HG02973 (cell line): ENCODE measurements around the gene NCF4.

Source experiments
- ATAC-seq: cut with Tn5 transposase; IDR thresholded peaks from one replicate; pipeline ENCODE4 v1.9.1; 2021; ENCODE audit warnings: moderate library complexity; ENCODE audit not compliant: unreplicated experiment

NCF4 gene

DNA sequence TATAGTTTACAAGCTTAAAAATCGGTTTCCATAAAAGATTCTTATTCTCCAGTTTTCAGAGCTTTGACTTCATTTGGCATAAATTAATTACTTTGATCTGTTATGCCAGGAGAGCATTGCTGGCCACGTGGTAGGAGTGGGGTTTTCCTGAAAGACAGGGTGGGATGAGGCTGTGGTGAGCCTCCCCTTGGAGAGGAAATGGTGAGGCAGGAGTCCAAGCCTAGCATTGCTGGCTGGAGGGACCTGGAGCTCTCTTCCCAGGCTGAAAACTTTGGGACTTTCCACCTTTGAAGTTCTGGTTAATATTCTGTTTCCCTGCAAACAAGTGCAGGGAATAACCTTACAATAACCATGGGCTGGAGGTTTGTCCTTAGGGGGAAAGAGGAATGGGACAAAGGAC is 31.5 kb downstream of the NCF4 start:
- no peak for ATAC-seq

DNA sequence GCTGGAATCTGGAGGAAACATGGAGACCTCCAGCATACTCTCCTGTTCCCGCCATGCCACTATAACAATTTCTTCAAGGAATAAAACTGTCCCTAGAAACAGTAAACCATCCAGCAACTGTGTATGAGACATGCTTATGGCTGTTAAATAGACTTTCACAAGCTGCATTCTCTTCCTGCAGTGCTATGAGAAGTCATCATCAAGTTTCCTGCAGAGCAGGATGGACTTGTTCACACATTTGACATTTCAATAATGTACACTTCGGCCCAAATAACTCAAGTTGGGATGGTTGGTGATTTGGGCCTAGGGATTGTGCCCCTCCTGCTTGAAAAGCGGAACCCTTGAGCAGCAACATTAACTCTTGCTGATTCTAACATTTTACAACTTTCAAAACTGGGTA is 32.5 kb downstream of the NCF4 start:
- ATAC-seq, result no peak

DNA sequence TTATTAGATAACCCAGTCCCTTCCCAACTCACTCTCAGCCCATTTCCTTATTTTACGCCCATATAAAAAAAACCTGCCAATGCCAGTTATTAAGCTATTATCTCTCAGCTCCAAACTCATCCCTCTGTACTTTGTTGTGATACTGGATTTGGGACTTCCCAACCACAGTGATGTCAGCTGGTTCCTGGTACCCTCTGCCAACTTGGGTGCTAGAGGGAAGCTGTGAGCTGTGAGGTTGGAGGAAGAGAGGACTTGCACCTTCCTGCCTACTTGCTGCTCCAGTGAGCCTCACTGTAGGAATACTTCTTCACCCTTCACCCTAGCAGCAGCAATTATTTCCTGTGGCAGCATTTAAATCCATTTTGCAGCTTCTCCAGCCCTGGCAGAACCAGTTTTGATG is 33.5 kb downstream of the NCF4 start:
- no peak for ATAC-seq

DNA sequence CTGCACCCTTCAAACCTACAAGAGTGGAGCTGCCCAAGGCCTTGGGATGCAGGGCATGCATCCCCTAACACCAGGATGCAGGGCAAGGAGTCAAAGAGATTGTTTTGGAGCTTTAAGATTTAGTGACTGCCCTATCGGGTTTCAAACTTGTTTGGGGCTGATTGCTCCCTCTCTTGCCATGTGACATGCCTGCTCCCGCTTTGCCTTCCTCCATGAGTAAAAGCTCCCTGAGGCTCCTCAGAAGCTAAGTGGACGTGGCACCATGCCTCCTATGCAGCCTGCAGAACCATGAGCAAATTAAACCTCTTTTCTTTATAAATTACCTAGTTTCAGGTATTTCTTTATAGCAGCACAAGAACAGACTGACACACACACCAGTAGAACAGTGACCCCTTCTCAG is 36.8 kb downstream of the NCF4 start:
- ATAC-seq, result no peak

DNA sequence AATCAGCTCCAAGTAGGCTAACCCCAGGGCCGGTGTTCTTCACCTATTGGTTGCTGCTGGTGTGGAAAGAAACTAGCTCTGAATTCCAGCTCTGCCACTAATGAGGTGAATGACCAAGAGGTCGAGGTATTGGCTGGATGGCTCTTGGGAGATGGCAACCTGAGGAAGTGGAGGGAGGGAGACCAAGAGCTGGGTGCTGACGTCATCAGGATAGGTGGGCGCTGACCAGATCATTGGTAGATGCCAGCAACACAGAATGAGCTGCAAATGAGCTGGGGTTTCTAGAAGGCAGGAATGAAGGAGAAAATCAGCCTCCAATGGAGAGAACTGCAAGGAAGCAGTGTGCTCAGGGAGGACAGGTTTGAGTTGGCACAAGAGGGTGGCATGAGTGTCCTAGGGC is 37.9 kb downstream of the NCF4 start:
- no peak for ATAC-seq

DNA sequence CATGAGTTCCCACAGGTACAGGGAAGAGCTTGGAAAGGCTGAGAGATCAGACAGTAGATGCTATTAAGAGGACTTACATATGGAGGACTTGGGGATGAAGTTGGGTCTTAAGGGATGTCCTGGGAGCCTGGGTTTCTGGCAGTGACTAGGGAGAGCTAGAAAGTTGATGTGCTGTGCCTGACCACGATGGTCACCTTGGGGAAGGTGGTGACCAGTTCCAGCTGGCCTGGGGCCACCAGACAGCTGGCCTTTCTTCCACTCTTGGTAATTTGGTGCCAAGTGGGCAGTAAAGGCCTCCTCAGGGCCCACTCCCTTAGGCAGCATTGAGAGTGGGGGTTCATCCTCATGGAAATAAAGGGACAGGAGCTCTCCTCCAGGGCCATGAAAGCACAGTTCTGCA is 38.7 kb downstream of the NCF4 start:
- no peak for ATAC-seq

DNA sequence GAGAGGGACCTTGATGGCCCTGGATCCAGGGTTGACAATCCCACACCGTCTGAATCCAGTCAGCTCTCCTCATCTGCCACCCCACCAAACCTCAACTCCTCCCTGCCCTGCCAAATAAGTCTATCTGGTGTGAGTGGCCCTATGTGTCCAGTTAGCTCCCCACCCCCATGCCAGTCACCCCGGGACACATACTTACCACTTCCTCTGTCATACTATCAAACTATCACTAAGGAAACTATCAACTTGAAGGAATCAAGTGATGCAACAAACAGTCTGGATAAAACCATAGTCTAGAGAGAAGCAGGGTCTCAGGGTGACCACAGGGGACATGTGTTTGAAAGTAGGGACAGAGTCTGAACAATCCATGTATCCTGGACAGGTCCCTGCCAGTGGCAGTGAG is 39.4 kb downstream of the NCF4 start:
- no peak for ATAC-seq

DNA sequence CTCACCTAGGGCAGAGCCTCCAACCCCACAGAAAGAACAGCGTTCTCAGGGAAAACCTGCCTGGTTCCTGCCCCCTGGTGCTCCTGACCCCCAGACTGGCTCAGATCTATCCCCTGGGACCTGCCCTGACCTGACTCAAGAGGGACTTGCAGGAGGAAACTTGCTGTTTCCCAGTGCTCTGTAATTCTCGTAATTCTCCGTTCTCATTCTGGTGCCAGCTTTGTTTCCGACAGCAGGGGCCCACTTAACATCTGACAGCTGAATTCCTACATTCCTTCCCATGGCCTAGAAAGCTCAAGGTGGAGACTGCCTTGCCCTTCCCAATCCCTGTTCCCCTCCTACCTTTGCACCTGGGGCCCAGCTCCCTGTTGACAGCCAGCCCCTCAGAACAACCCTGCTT is 40.1 kb downstream of the NCF4 start:
- ATAC-seq, result no peak

DNA sequence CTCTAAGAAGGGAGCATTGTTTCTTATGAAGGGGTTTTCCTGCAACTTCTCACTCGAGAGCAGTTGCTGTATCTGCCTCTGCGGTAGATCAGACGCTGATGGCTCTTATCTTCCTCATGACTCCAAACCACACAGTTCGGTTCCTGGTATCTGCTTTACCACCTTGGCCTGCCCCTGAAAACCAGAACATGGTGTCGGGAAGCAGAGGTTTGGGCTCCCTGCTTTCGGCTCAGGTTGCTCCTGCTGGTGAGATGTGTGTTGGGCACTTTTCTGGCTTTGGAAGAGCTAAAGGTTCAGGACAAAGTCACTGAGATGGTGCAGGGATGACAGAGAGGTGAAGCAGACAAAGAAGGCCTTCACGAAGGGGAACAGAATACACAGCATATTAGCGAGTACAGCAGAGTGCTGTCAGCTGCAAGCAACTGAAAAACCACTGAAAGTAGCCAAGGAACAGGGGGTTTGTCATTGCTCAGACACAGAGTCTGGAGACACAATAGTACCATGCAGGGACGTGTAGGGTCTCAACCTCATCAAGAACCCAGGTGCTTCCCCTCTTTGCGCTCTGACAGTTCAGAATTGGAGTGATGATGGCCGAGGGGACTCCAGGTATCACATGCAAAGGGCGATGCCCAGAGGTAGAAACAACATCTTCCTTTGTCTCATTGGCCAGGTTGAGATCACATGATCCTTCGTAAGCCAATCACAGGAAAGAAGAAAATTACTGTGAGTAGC is 40.8 kb downstream of the NCF4 start:
- ATAC-seq, result no peak

DNA sequence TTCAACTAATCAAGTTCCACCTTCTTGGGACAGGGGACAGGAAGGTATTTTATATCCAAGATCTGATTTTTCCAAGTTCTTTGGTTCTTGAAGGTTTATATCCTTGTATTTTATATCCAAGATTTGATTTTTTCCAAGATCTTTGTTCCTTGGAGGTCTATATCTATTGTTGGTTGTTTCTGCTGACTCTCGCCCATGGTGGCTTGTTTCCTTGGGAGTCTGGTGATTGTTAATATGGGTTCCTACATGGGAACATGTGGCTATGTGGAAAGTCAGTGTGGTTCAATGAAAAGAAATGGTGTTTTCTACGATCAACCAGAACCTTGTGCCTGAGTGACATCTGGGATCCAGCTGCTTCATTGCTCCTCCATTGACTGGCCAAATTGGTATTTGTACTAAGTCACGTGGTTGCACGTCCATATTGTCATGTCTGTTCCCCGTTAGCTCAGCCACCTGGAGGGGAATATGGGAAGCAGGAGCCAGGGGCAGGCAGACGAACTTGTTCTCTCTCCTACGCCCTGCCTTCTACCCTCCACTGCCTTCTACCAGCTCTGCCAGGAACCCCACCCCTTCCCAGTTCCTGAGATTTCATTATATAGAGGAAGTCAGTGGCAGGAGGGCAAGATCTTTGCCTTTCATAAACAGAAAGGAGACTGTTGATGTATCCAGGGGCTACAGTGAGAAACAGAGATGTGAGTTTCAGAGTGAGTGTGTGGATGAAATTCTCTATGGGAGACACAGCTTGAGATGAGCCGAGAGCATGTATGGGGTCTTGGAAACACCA is 41.5 kb downstream of the NCF4 start:
- ATAC-seq, result no peak

DNA sequence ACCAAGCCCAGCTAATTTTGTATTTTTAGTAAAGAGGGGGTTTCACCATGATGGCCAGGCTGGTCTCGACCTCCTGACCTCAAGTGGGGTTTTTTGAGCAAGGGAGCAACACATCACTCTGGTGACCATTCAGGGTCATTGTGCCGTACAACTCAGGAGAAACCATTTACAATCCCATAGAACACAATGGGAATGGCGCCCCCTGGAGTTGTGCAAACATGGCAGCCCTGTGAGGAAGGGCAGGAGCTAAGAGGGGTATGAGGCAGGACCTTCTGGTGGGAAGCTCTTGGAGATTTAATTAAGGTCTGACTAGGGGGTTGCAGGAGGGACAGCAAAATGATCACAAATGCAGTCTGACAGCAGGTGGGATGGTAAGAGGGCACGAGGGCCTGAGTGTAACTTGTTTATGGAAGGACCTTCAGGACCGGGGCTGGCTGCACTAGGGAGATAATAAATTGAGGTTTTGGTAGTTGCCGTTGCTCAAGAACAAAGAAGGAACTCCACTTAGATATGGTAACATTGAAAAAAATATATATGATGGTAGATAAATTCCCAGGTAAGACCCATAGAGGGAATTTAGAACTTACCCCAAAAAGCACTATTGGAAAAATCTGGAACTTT is 43.6 kb downstream of the NCF4 start:
- no peak for ATAC-seq

DNA sequence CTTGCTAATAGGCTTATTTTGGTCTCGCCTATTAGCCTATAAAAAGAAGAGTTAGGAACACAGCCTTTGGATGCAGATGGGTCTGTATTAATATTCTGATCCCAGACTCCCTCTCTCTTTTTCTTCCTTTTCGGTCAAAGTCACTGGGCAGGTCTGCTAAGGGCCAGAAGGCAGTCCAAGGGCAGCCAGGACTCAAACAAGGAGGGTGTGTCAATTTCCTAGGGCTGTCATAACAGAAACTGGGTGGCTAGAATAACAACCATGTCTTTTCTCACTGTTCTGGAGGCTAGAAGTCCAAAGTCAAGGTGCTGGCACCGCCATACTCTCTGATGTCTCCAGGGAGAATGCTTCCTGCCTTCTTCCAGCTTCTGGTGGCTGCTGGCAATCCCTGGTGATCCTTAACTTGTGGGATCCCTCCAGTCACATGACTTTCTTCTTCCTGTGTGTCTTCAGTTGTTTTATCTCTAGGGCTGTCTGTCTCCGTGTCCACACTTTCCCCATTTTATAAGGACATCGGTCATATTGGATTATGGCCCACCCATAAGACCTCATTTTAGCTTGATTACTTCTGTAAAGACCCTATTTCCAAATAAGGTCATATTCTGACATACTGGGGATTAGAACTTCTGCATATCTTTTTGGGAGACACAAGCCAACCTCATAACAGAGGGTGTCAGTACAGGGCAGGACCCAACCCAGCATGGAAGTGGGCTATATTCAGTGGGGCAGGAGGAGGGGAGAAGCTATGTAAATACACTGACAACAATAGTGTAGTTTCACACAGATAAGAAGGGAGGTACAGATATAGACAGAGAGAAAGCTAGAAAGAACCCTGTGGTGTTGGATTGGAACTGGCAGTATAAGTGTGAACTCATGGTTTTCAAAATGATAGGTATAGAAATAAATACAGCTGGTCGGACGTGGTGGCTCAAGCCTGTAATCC is 46.7 kb downstream of the NCF4 start:
- ATAC-seq, result no peak

DNA sequence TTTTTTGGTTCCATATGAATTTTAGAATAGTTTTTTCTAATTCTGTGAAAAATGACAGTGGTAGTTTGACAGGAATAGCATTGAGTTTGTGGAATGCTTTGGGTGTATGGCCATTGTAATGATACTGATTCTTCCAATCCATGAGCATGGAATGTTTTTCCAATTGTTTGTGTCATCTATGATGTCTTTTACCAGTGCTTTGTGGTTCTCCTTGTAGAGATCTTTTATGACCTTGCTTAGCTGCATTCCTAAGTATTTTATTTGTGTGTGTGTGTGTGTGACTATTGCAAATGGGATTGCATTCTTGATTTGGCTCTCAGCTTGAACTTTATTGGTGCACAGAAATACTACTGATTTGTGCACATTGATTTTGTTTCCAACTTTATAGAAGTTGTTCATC is 49.7 kb downstream of the NCF4 start:
- ATAC-seq, result no peak

DNA sequence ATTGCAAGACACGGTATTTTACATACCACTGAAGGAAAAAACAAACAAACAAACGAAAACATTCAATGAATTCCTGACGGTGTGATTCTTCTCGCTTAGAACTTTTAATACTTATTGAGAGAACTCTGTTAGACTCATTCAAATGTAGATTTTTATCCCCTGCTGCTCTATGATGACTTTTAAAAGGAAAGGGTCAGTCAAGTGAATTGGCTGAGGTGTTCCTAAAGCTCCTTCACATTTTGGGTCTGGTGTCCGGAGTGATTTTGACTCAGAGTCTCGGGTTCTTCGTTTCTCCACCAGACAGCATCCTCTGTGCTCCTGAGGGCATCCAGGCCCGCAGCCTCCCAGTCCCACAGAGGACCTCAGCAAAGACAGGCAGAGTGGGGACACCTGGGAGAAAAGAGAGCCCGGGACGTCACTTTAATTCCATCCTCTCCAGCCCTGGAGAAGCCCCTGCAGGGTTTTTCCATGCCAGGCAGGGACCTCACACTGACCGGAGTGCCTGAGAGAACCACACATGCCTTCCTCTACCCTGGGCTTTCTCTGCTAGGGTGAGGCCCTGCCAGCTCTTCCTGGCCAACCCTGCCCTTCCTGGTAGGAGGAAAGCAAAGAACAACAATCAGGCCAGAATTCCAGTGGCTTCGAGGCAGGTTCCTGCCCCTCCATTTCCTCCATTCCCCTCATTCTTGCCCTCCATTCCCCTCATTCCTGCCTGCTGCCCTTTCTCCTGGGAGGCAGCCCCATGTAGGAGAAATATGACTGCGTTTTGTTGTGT is 51.3 kb downstream of the NCF4 start:
- ATAC-seq, result no peak

DNA sequence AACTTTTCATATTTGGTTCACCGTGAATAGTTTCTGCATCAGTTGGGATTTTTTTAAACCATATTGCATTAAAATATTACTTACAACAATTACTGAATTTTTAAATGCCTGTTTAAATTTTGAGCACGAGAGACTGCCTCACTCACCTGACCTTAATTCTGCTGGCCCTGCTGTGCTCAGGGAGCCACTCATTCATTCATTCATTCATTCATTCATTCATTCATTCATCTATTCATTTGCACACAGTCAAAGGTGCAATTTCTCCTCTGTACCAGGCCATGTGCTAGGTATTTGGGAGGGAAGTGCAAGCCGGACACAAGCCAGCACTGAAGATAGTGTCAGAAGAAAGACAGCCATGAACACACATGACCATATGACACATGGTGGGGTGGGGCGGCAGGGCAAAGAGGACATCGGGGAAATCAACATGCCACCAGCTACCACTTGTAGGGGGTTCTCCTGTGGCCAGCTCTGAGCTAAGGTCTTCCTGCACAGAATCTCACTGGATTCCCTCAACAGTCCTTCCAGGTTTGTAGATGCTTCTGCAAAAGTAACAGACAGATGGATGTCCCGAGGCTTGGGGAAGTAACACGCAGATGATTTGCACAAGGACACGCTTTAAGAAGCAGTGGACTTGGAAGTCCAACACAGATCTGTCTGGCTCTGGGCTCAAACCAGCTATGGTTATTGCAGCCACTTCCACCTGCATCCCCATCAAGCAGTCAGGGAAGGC is 52.1 kb downstream of the NCF4 start:
- no peak for ATAC-seq

DNA sequence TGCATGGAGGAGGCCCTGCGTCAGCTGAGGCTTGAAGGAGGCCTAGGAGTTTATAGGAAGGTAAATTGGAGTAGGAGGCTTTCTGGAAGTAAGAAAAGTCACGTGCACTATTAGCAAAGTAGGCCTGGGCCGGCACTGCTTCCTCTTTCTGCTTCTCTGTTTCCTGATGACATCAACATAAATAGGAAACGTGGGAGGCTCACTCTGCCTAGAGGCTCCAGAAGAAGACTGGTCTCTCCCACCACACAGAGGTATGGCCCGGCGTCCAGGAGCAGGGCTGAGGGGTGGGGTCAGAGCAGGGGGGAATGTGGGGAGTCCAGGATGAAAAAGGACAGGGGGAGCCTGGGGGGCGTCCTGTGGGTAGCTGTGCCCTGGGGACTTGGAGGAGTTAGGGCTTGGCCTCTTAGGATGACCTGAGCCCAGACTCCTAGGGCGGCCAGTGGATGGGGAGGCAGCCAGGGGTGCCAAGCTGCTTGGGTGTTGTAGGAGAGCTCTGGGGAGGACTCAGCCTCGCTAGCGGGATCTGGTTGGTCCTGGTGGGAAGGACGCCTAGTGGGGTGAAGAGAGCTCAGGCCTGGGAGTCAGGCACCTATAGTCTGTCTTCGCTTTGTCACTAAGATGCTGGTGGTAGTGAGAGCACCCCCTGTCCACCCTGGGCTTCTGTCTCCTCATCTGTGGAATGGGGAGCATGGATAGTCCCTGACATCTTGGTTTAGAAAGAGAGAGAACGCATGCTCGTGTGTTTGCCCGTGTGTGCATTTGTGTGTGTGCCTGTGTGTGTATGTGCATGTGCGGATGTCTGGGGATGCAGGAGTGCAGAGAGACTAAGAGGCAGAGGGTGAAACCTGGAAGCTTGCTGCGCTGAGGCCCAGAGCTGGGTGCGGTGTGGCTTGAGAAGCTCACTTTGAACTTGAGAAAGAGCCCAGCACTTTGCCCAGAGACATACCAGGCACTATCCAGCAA is 52.9 kb downstream of the NCF4 start, which contains the start of gene CSF2RB:
CSF2RB (plus strand) TSS at position 202 of the 963 bp plus-strand sequence. CDS start 8,580 bp downstream, outside the sequence.
- ATAC-seq, result no peak

DNA sequence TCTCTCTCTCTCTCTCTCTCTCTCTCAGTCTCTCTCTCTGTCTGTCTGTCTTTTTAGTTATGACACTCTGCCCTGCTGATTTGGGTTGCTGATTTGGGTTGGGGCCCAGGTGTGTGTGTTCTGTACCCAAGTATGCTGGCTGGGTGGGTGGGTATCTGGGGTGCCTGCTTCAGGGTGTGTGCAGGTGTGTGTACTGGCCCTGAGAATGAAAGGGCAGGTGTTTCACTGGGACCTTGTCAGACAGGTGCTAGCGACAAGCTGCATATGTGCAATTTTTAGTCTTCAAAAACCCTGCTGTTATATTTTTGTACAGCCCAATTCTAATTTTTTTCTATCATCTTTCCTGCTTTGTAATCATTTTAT is 53.6 kb downstream of the NCF4 start:
- no peak for ATAC-seq

DNA sequence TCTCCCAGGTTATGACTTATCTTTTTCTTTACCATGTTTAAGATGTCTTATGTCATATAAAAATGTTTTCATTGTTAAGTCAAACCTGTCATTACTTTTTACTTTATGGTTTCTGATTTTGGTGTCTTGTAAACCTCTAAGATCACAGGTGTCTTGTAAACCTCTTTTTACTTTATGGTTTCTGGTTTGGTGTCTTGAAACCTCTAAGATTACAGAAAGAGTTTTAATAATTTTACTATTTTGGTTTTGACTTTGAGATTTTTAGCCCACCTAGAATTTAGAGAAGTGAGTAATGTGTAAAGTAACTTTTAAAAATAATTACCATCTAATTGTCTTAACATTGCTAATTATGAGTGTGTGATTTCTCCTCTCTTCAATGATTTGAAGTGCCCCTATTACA is 55.2 kb downstream of the NCF4 start:
- ATAC-seq, result no peak
